Hematopoietic multipotent progenitor cell treated with erythropoietin and hydrocortisone succinate and interleukin-3 and kit ligand, for 17 days (in vitro differentiated cells): Measurements from ENCODE around the gene FAM236D.
"Not testable (repeated sequence)": the region's sequence is repeated elsewhere in the genome, so short reads cannot be mapped to it uniquely, and the experiment has no call there.

Source experiments
- DNase-seq: peaks from one replicate; pipeline ENCODE4 v3.0.0-alpha.2; 2015; ENCODE audit warnings: low spot score

FAM236D gene

DNA sequence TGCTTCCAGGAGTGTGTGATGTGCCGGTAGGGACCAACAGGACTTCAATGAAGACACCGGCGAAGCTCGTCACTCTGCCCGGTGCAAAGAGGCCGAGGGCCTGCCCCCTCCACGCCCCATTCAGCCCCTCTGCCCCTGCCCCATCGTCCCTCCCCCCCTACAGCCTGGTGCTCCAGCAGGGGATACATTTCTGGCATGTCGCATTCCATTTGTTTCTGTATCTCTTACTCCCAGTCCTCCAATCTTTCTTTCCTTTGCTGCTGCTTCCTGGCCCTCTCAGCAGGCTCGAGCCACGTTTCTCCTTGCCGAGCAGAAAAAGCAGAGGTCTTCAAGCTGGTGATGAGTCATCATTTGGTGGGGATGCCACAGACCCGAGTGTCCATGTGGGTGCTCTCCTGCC lies at the start of gene FAM236D:
FAM236D (minus strand) TSS at position 101 of the 400 bp plus-strand sequence; CDS start at position 1, 100 bp downstream.
- DNase-seq: not testable (repeated sequence)

DNA sequence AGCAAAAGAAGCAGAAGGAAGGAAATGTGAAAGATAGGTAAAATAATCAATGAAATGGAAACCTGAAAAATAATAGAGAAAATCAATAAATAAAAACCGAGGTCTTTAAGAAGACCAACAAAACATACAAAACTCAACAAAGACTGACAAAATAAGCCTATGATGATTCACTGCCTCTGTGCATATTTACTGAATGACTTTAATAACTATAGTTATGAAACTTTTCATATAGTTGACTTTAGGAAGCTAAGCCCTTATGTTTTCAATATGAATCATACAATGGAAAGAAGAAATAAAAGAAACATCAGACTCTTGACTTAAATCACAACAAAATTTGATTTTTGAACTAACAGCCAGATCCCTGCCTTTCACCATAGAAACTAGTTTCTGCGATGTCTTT lies 29.5 kb upstream of the FAM236D start:
- not testable (repeated sequence) for DNase-seq

DNA sequence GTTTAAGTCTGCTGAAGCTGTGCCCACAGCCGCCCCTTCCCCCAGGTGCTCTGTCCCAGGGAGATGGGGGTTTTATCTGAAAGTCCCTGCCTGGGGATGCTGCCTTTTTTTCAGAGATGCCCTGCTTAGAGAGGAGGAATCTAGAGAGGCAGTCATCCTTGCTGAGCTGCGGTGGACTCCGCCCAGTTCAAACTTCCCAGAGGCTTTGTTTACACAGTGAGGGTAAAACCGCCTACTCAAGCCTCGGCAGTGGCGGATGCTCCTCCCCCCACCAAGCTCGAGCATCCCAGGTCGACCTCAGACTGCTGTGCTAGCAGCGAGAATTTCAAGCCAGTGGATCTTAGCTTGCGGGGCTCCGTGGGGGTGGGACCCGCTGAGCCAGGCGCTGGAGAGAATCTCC lies 22.7 kb upstream of the FAM236D start:
- not testable (repeated sequence) for DNase-seq

DNA sequence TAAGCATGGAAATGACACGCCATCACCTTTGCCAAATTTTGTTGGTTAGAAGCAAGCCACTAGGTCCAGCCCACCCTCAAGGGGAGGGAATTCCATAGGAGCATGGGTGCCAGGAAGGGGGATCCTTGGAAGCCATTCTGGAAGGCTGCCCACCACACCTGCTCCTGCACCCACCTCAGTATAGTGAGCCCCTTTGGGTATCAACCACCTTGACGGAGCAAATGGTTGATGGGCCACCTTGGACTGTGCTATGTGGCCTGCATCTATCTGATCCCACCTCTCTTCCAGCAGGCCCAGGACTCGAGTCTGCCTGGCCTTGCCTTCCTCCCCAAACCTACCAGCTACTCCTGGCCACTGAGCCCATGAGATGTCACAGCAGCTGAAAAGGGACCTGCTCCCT lies 17.6 kb downstream of the FAM236D start:
- not testable (repeated sequence) for DNase-seq

DNA sequence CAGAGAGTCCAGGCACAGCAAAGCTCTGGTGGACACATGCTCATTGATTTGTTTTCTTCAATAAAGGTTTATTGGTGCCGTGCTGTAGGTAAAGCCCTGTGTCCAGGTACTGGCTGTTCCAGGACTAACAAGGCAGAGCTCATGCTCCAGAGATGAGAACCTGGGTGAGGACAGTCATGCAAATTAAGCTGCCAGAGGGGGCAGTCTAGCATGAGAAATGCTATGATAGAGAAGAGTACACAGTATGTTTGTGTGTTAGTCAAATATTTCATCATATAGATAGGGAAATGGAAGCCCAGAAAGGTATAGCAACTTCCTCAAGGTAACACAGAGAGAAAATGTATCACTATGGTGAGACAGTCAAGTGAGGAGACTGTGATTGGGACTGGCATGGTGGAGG lies 19.9 kb downstream of the FAM236D start:
- not testable (repeated sequence) for DNase-seq

DNA sequence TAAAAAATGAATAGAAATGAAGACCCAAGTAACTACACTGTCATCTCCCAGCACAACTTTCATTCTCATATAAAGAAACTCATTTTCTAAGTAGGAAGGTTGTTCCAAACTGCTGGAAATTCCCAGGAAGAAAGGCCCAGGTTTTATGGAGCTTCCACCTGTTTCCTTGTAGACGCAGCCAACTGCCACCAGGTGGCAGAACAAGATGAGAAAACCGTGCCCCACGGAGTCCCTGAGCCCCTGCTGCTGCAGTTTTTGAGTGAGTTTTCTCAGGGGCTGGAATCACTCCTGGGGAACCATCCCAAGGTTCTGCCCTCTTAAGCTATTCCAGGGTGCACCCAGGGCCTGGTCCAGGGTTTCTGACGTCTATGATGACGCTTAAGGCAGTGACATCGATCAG lies 24.0 kb downstream of the FAM236D start:
- DNase-seq: not testable (repeated sequence)

DNA sequence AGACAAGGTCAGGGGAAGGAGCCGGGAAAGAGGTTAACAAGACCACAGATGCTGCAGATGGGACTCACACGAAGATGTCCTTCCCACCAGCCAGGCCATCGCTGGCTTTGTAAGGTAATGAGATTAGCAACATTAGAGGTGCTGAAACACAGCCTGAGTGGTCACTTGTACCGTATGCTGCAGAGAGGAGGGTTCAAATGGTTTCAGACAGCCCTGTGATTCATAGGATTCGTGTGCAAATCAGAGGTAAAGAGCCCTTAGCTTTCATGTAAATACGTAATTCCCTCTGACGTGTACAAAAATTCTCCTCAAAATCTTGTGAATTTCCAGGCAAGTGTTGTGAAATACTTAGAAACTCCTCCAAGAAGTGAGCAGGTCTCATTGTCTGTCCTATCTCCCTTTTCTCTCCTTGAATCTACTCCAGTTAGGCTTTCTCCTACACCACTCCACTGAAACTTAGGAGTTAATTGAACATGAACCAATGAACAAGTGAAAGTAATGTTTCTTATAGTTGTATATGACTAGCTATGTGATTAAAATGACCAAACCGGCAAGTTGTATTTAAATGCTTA lies 24.6 kb downstream of the FAM236D start:
- not testable (repeated sequence) for DNase-seq

DNA sequence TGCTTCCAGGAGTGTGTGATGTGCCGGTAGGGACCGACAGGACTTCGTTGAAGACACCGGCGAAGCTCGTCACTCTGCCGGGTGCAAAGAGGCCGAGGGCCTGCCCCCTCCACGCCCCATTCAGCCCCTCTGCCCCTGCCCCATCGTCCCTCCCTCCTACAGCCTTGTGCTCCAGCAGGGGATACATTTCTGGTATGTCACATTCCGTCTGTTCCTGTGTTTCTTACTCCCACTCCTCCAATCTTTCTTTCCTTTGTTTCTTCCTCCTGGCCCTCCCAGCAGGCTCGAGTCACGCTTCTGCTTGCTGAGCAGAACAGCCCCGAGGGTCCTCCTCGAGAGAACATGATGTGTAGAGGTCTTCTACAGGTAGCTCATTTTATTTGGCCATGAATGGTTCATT lies 25.4 kb downstream of the FAM236D start, which contains the start of gene FAM236B:
FAM236B (minus strand) TSS at position 101 of the 400 bp plus-strand sequence; CDS start at position 1, 100 bp downstream.
- not testable (repeated sequence) for DNase-seq

DNA sequence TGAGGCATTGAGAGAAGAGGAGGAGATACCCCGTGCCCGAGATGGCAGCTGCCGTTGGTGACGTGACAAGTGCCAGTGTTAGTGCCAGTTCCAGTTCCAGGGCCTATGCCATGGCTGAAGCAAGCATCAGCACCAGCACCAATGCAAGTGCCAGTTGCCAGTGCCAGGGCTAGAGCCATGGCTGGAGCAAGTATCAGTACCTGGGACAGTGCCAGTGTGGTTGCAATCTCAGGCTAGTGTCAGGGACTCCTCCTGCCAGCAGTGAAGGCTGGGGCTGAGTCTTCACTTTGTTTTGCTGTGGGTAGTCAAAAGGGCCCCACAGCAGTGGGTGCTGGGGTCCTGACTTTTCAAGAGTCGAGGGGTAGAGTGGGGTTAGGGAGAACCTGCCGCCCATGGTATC lies 29.9 kb downstream of the FAM236D start:
- DNase-seq: not testable (repeated sequence)

DNA sequence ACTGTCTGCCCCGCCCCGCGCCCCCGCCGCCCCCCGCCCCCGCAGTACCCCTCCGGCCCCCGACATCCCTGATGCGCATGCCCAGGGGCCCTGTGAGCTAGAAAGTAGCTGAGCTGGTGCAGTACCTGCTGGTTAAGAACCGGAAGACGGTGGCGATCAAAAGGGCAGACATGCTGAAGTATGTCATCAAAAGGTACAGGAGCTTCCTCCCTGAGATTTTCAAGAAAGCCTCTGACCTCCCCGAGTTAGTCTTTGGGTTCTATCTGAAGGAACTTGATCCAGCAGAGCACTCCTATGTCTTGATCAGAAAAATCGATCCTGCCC lies 30.6 kb downstream of the FAM236D start:
- not testable (repeated sequence) for DNase-seq

DNA sequence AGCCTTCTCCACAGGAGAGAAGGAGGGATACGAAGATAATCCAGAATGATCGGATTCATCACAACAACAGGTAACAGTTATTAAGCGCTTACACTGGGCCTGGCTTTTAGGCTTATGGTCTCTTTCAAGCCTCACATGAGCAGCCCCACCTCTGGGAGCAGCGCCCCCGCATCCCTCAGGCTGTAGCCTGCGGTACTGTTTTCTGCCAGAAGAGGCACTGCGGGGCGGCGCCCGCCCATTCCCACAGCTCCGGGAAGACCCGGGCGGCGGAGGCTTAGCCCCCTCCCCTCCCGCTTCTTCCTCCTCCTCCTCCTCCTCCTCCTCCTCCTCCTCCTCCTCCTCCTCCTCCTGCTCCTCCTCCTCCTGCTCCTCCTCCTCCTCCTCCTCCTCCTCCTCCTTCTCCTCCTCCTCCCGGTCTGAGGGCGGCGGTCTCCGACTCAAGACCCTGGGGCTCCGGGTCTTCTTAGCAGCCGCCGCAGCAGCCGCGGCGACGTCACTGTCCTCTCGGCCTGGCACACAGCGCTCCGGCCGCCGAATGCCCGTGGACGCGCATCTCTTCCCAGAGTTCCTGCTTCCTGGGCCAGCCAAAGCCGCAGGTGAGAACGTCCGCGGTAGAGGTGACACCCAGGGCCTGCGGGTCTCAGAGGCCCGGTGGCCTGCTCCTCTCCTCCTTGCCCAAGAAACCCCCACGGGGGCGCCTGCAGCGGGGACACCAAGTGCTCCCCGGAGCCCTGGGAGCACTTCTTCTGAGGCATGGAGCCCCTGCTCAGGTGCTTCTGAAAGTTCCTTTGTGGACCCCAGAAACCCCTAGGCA lies 31.1 kb downstream of the FAM236D start, which contains the start of gene DMRTC1B:
DMRTC1B (plus strand) TSS at position 238 of the 814 bp plus-strand sequence. CDS start 68,246 bp downstream, outside the sequence.
- not testable (repeated sequence) for DNase-seq

DNA sequence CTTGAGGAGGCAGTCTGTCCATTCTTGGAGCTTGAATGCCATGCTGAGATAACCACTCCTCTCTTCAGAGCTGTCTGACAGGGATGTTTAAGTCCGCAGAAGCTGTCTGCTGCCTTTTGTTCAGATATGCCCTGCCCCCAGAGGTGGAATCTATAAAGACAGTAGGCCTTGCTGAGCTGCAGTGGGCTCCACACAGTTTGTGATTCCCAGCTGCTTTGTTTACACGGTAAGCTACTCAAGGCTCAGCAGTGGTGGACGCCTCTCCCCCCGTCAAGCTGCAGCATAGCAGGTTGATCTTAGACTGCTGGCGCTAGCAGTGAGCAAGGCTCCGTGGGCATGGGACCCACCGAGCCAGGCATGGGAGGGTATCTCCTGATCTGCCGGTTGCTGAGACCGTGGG lies 47.6 kb downstream of the FAM236D start:
- not testable (repeated sequence) for DNase-seq
